H1 (cell line): ENCODE results near the gene MAML3. TPM values are rescaled to one million over a fixed set of nuclear protein-coding genes. Genes with fewer than 3 reads are reported as not detected.
A peak's percentile ranks its signal among the peaks of the same experiment; 100 is the strongest.

Source experiments
- CTCF ChIA-PET: fragments of 300-600 bp; sonication (Branson Sonifier 250); formaldehyde crosslinking; loops from one replicate; lab custom pipeline; 2021; ENCODE audit not compliant: partially characterized antibody; lab: Charles Lee
- POLR2A ChIA-PET: fragments of 300-600 bp; sonication (Branson Sonifier 250); formaldehyde crosslinking; loops from one replicate; lab custom pipeline; 2021; ENCODE audit warnings: inconsistent platforms; ENCODE audit not compliant: partially characterized antibody; lab: Charles Lee
- DNase-seq, 2 experiments: peaks; one replicate each; pipeline versions ENCODE4 v3.0.0 to v3.0.0-alpha.2; 2010 to 2022; ENCODE audit warnings: low spot score in 2 of 2, low read depth in 1 of 2, mixed read lengths in 1 of 2
- FAIRE-seq: peaks from 2 replicates; lab custom pipeline; 2011; peaks lifted over from hg19 to GRCh38; lab: Jason Lieb, UNC
- H2AFZ ChIP-seq: 2 replicates; pipeline ENCODE4 v1.8.1; 2012; ENCODE audit warnings: low read length, inconsistent platforms
- H2AK5ac ChIP-seq: 2 replicates; pipeline ENCODE4 v1.6.1; 2013; ENCODE audit warnings: low read depth, low read length
- H2BK120ac ChIP-seq: replicated peaks from 2 replicates; pipeline ENCODE3; 2013; ENCODE audit warnings: low read depth, low read length, inconsistent platforms
- H2BK12ac ChIP-seq: 2 replicates; pipeline ENCODE4 v1.6.1; 2013; ENCODE audit warnings: low read depth, low read length
- H2BK15ac ChIP-seq: 2 replicates; pipeline ENCODE4 v1.6.1; 2013; ENCODE audit warnings: low read length
- H2BK20ac ChIP-seq: 2 replicates; pipeline ENCODE4 v1.6.1; 2013; ENCODE audit warnings: low read length
- H2BK5ac ChIP-seq: 2 replicates; pipeline ENCODE4 v1.6.1; 2013; ENCODE audit warnings: low read depth, low read length
- H3K14ac ChIP-seq: 2 replicates; pipeline ENCODE4 v1.6.1; 2013; ENCODE audit warnings: inconsistent platforms; ENCODE audit not compliant: insufficient read length
- H3K18ac ChIP-seq: 2 replicates; pipeline ENCODE4 v1.6.1; 2013; ENCODE audit warnings: low read length; ENCODE audit errors: extremely low read depth
- H3K23ac ChIP-seq: 2 replicates; pipeline ENCODE4 v1.6.1; 2013; ENCODE audit warnings: inconsistent platforms; ENCODE audit not compliant: insufficient read length
- H3K23me2 ChIP-seq: 2 replicates; pipeline ENCODE4 v1.6.1; 2013; ENCODE audit warnings: low read depth, low read length
- H3K27ac ChIP-seq: 2 replicates; pipeline ENCODE4 v1.6.1; 2011; ENCODE audit warnings: low read depth, low read length, inconsistent platforms
- H3K27me3 ChIP-seq, 4 experiments: replicated peaks in 1 of 4; 1 replicate in 1 of 4; 2 replicates in 3 of 4; pipeline versions ENCODE4 v1.6.1 to v1.8.1; 2011 to 2013; ENCODE audit warnings: low read length in 3 of 4, mild to moderate bottlenecking in 3 of 4, inconsistent platforms in 2 of 4, mixed read lengths in 2 of 4, moderate library complexity in 1 of 4; ENCODE audit not compliant: control insufficient read depth in 3 of 4, insufficient read depth in 3 of 4; ENCODE audit errors: extremely low read depth in 1 of 4
- H3K36me3 ChIP-seq, 4 experiments: 2 replicates each; pipeline versions ENCODE4 v1.6.1 to v1.8.1; 2011 to 2013; ENCODE audit warnings: mild to moderate bottlenecking in 4 of 4, low read length in 3 of 4, moderate library complexity in 2 of 4, control low read depth in 1 of 4, inconsistent platforms in 1 of 4; ENCODE audit not compliant: insufficient read depth in 4 of 4, control insufficient read depth in 2 of 4
- H3K4ac ChIP-seq: replicated peaks from 2 replicates; pipeline ENCODE3; 2013; ENCODE audit warnings: low read length, low read depth, mixed read lengths, inconsistent platforms; ENCODE audit not compliant: insufficient read length
- H3K4me1 ChIP-seq, 4 experiments: replicated peaks in 1 of 4; 1 replicate in 1 of 4; 2 replicates in 3 of 4; pipeline versions ENCODE4 v1.6.1 to v1.8.1; 2011 to 2013; ENCODE audit warnings: low read length in 3 of 4, inconsistent platforms in 2 of 4, mixed read lengths in 1 of 4; ENCODE audit not compliant: insufficient read depth in 4 of 4, control insufficient read depth in 3 of 4
- H3K4me2 ChIP-seq, 2 experiments: 2 replicates each; pipeline versions ENCODE4 v1.6.1 to v1.8.1; 2011 to 2013; ENCODE audit warnings: low read depth in 2 of 2, low read length in 2 of 2, control low read depth in 1 of 2, inconsistent platforms in 1 of 2, mild to moderate bottlenecking in 1 of 2; ENCODE audit not compliant: insufficient read depth in 1 of 2
- H3K4me3 ChIP-seq, 4 experiments: fragments of 200-600, 300-600 bp in 1 of 4; sonication (generic), shearing (Covaris generic), sonication (Bioruptor Twin) in 1 of 4; 2 replicates each; pipeline versions ENCODE4 v1.5.1 to v1.8.1; 2011 to 2016; ENCODE audit warnings: low read length in 4 of 4, low read depth in 3 of 4, control low read depth in 2 of 4, inconsistent platforms in 2 of 4, mild to moderate bottlenecking in 2 of 4, mixed read lengths in 1 of 4, moderate library complexity in 1 of 4; ENCODE audit not compliant: insufficient read depth in 2 of 4; ENCODE audit errors: extremely low read depth in 1 of 4
- H3K56ac ChIP-seq: replicated peaks from 2 replicates; pipeline ENCODE3; 2013; ENCODE audit warnings: low read depth, mild to moderate bottlenecking, mixed read lengths, low read length, inconsistent platforms; ENCODE audit not compliant: insufficient read length
- H3K79me1 ChIP-seq: 2 replicates; pipeline ENCODE4 v1.6.1; 2013; ENCODE audit warnings: low read depth, low read length, control low read depth
- H3K79me2 ChIP-seq, 2 experiments: 2 replicates each; pipeline versions ENCODE4 v1.6.1 to v1.8.1; 2012 to 2013; ENCODE audit warnings: low read length in 2 of 2, mild to moderate bottlenecking in 2 of 2, inconsistent platforms in 1 of 2; ENCODE audit not compliant: insufficient read depth in 2 of 2, control insufficient read depth in 1 of 2
- H3K9ac ChIP-seq, 4 experiments: replicated peaks in 1 of 4; 1 replicate in 1 of 4; 2 replicates in 3 of 4; pipeline versions ENCODE4 v1.6.1 to v1.8.1; 2011 to 2013; ENCODE audit warnings: low read depth in 3 of 4, low read length in 3 of 4, control low read depth in 2 of 4, mild to moderate bottlenecking in 2 of 4, moderate library complexity in 2 of 4, inconsistent platforms in 1 of 4; ENCODE audit errors: extremely low read depth in 1 of 4
- H3K9me3 ChIP-seq, 2 experiments: 2 replicates each; pipeline versions ENCODE4 v1.6.1 to v1.8.1; 2012 to 2013; ENCODE audit warnings: mild to moderate bottlenecking in 2 of 2, moderate library complexity in 2 of 2, control low read depth in 1 of 2, inconsistent platforms in 1 of 2, low read depth in 1 of 2, low read length in 1 of 2, mixed read lengths in 1 of 2; ENCODE audit not compliant: insufficient read depth in 2 of 2
- H4K20me1 ChIP-seq, 2 experiments: replicated peaks in 1 of 2; 2 replicates each; pipeline versions ENCODE3 to v1.8.1; 2011 to 2013; ENCODE audit warnings: inconsistent platforms in 2 of 2, low read length in 2 of 2, mild to moderate bottlenecking in 1 of 2; ENCODE audit not compliant: insufficient read depth in 2 of 2, control insufficient read depth in 1 of 2
- H4K5ac ChIP-seq: 2 replicates; pipeline ENCODE4 v1.6.1; 2013; ENCODE audit warnings: low read length, low read depth, mixed read lengths, inconsistent platforms; ENCODE audit not compliant: insufficient read length
- H4K8ac ChIP-seq: 2 replicates; pipeline ENCODE4 v1.8.0; 2013; ENCODE audit warnings: mild to moderate bottlenecking, moderate library complexity, low read length, inconsistent platforms; ENCODE audit not compliant: insufficient read depth; ENCODE audit errors: extremely low read depth
- H4K91ac ChIP-seq: replicated peaks from 2 replicates; pipeline ENCODE3; 2013; ENCODE audit warnings: low read length, mixed read lengths, inconsistent platforms; ENCODE audit not compliant: insufficient read length
- KDM4A ChIP-seq: IDR thresholded peaks from one replicate; pipeline ENCODE4 v1.7.1; 2012; ENCODE audit warnings: low read depth, mild to moderate bottlenecking, moderate library complexity, low read length, inconsistent platforms; ENCODE audit not compliant: severe bottlenecking
- RAD21 ChIP-seq, 2 experiments: IDR thresholded peaks in 1 of 2; conservative IDR thresholded peaks in 1 of 2; 2 replicates each; pipeline ENCODE4 v1.6.1; 2011; ENCODE audit warnings: low read depth in 2 of 2, low read length in 2 of 2, improper control_type of control experiment in 1 of 2, inconsistent platforms in 1 of 2, mild to moderate bottlenecking in 1 of 2, moderate library complexity in 1 of 2
- ZNF274 ChIP-seq: IDR thresholded peaks from 2 replicates; pipeline ENCODE4 v1.7.0; 2012; ENCODE audit warnings: low read length, borderline replicate concordance; ENCODE audit errors: extremely low read depth
- WGBS, 2 experiments: shearing (Covaris generic) in 1 of 2; methylation state at CpG; one replicate each; pipeline versions ENCODE4 v1.1.6 to v1.1.7; 2013 to 2015; ENCODE audit warnings: low lambda C conversion rate in 2 of 2, mixed read lengths in 2 of 2, inconsistent platforms in 1 of 2, low coverage in 1 of 2, missing lambda C conversion rate in 1 of 2; ENCODE audit not compliant: insufficient replicate concordance in 2 of 2, insufficient coverage in 1 of 2, insufficient read length in 1 of 2; ENCODE audit errors: extremely low coverage in 1 of 2, missing lambda C conversion rate in 1 of 2; 5-methylcytosine and 5-hydroxymethylcytosine counted together
- polyA plus RNA-seq, 7 experiments: library from polyadenylated mRNA; depleted of rRNA in 3 of 7; stranded (reverse) in 5 of 7; unstranded in 2 of 7; fragments of >200 nt in 5 of 7; fragments of 200-250 nt in 2 of 7; gene quantifications; 1 replicate in 5 of 7; 2 replicates in 1 of 7; 4 replicates in 1 of 7; pipeline versions ENCODE4 v1.2.1 to v1.2.3, GENCODE V29; 2011 to 2013; ENCODE audit warnings: missing spikeins in 2 of 7, mixed read lengths in 2 of 7
- total RNA-seq: library from RNA; stranded (reverse); fragmentation: NEBNext Ultra II Directional; extraction: Animal tissue kit (Norgen Biotek cat#: 25700); gene quantifications from 2 replicates; pipeline ENCODE4 v1.2.1, GENCODE V29; 2021

The MAML3 gene
- total and polyA plus RNA-seq, 2 of the 8 experiments (the other 6 are each of a cell fraction or from before 2014, with no cell fraction given): 2.1 to 5.7 TPM

GRCh38 chr4:139808808-139809756 lies 344.9 kb downstream of the MAML3 start:
- H3K23me2 ChIP-seq: no peaks in the 10 kb centered on the region
- no peak for DNase-seq
- CTCF ChIA-PET: interaction anchor here (0.7 to 2.4 kb wide), 12 partner anchors 10 to 521 kb away, joined by 3 to 10 read pairs (median 4); no protein-coding TSS in a partner anchor
- no peak for TF ChIP-seq ZNF274
- no peak for TF ChIP-seq RAD21 (IDR thresholded peaks at IDR 0.05 in 1 of 2, conservative IDR thresholded peaks at IDR 0.05 in 1 of 2; ENCODE audit: low read depth in 2 of 2, low read length in 2 of 2)
- TF ChIP-seq KDM4A: no peak

More at GRCh38 chr4:139808808-139809756, 344.9 kb downstream of the MAML3 start:
- Histone ChIP-seq H2BK15ac (no peak overlapping the region), H3K14ac (no peak overlapping the region), H2AK5ac (no peak overlapping the region), H3K56ac (no peak overlapping the region), H3K18ac (no peak overlapping the region), H2BK20ac (0 out of 2 replicates have a peak overlapping the region, but pooled peaks have one; percentile 35), H3K4me3 (no peak overlapping the region), H3K4ac (no peak overlapping the region), H2AFZ (no peak overlapping the region), H3K9ac (no peak overlapping the region), H4K8ac (no peak overlapping the region), H2BK5ac (no peak overlapping the region), H3K27me3 (no peaks in the 10 kb centered on the region), H3K9me3 (peaks cover 6 to 7% of the 10 kb centered on the region in 2 experiments; a peak in 3 of 4 replicates), H3K79me2 (no peaks in the 10 kb centered on the region), H3K4me1 (peaks cover 0 to 3% (median 1%) of the 10 kb centered on the region in 4 experiments; a peak in 2 of 7 replicates), H2BK12ac (0 out of 2 replicates have a peak overlapping the region, but pooled peaks have one; percentile 12), H3K4me2 (no peak overlapping the region), H3K27ac (no peak overlapping the region), H4K5ac (no peak overlapping the region), H4K20me1 (no peaks in the 10 kb centered on the region), H3K36me3 (no peaks in the 10 kb centered on the region), H2BK120ac (no peak overlapping the region), H3K23ac (no peak overlapping the region), H3K79me1 (no peaks in the 10 kb centered on the region), H4K91ac (no peak overlapping the region)
- POLR2A ChIA-PET: interaction anchor here (1.0 to 1.8 kb wide), 2 partner anchors 8 to 18 kb away, joined by 3 to 4 read pairs; no protein-coding TSS in a partner anchor
- FAIRE-seq: no peak
- 91% methylated on average over 10 of the region's 11 CpGs; no CpG with 5 or more reads in 1 of the 2 experiments for WGBS, 2 experiments
